ENCODE data around the gene TMPRSS12.

GRCh38 chr12:50916292-50916691 is 73.6 kb downstream of the TMPRSS12 start:
- TF ChIP-seq CTCF (conservative IDR thresholded peaks at IDR 0.05) (no peak), ZFX (IDR thresholded peaks at IDR 0.05) (no peak)
